ENCODE measurements around the gene SFPQ.

DNA sequence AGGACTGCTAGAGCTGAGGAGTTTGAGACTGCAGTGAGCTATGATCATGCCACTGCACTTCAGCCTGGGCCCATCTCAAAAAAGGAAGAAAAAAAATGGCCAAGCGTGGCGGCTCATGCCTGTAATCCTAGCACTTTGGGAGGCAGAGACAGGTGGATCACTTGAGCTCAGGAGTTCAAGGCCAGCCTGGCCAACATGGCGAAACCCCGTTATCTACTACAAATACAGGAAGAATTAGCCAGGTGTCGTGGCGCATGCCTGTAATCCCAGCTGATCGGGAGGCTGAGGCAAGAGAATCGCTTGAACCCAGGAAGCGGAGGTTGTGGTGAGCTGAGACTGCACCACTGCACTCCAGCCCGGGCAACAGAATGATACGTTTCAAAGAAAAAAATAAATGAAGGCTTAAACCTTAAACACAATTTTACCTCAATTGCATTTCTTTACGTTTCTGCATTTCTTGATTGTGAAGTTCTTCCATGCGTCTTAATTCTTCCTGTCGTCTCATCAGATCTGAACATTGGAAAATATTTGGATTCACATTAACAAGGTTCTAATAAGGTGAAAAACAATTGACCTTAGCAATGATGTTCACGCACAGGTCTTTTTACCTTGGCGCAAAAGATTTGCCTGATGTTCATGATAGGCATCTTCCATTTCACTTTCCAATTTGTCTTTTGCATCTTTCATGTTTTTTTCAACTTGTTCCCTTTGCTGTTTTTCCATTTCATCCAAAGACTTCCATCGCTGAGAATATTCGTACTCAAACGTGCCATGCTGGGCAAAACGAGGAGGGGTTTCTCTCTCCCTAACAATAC is 4.2 kb downstream of the SFPQ start:
- TF ChIP-seq CTCF (conservative IDR thresholded peaks at IDR 0.05) (no peak), ZFX (IDR thresholded peaks at IDR 0.05) (no peak)
